ENCODE data around the gene ZNF511. TPM values are rescaled to one million over a fixed set of nuclear protein-coding genes. Genes with fewer than 3 reads are reported as not detected.

ZNF511 gene
- total and polyA plus RNA-seq, 9 of the 15 experiments (the other 6 are each of a cell fraction or from before 2014, with no cell fraction given), result 0.61 to 69.3 (median 40.1) TPM

DNA sequence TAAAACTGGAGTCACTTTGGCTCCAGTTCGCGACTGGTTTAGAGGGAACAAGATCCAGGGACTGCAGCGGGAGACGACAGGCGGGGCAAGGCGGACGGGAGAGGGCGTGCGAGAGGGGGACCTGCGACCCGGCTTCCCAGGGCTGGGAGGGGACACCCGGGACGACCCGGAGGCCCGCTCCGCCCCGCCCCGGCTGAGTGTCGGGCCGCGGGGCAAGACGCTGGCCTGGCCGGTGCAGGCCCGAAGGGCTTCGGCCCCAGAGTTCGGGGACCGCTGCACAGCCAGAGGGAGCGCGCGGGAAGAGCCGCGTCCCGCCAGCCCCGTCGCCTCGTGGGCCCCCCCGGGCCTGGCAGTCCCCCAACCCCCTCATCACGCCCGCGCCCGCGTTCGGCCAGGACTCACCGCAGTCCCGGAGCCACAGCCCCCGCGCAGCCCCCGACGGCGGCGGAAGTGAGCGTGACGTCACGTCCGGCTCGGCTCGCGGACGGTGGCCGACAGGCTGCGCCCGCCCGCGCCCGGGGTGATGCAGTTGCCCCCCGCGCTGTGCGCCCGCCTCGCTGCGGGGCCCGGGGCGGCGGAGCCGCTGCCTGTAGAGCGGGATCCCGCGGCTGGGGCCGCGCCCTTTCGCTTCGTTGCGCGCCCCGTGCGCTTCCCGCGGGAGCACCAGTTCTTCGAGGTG lies at the start of gene ZNF511, which contains the start of gene TUBGCP2 (continued):
- TF ChIP-seq, protein P1, sequence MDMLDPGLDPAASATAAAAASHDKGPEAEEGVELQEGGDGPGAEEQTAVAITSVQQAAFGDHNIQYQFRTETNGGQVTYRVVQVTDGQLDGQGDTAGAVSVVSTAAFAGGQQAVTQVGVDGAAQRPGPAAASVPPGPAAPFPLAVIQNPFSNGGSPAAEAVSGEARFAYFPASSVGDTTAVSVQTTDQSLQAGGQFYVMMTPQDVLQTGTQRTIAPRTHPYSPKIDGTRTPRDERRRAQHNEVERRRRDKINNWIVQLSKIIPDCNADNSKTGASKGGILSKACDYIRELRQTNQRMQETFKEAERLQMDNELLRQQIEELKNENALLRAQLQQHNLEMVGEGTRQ (CRISPR knock-in tag; IDR thresholded peaks at IDR 0.05), result no peak
- TF ChIP-seq, protein P2, sequence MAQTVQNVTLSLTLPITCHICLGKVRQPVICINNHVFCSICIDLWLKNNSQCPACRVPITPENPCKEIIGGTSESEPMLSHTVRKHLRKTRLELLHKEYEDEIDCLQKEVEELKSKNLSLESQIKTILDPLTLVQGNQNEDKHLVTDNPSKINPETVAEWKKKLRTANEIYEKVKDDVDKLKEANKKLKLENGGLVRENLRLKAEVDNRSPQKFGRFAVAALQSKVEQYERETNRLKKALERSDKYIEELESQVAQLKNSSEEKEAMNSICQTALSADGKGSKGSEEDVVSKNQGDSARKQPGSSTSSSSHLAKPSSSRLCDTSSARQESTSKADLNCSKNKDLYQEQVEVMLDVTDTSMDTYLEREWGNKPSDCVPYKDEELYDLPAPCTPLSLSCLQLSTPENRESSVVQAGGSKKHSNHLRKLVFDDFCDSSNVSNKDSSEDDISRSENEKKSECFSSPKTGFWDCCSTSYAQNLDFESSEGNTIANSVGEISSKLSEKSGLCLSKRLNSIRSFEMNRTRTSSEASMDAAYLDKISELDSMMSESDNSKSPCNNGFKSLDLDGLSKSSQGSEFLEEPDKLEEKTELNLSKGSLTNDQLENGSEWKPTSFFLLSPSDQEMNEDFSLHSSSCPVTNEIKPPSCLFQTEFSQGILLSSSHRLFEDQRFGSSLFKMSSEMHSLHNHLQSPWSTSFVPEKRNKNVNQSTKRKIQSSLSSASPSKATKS (CRISPR knock-in tag; IDR thresholded peaks at IDR 0.05), result no peak
- 0 out of 4 replicates have a peak, but pooled peaks of 1 of the 2 experiments have one; percentile 18 for TF ChIP-seq HDAC1 (IDR thresholded peaks at IDR 0.05)
- TF ChIP-seq SMC3 (conservative IDR thresholded peaks at IDR 0.05; ENCODE audit: insufficient read depth, low read depth, low read length), result no peak
- TF ChIP-seq, protein P3, sequence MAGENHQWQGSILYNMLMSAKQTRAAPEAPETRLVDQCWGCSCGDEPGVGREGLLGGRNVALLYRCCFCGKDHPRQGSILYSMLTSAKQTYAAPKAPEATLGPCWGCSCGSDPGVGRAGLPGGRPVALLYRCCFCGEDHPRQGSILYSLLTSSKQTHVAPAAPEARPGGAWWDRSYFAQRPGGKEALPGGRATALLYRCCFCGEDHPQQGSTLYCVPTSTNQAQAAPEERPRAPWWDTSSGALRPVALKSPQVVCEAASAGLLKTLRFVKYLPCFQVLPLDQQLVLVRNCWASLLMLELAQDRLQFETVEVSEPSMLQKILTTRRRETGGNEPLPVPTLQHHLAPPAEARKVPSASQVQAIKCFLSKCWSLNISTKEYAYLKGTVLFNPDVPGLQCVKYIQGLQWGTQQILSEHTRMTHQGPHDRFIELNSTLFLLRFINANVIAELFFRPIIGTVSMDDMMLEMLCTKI (IDR thresholded peaks at IDR 0.05; ENCODE audit: partially characterized antibody), result no peak
- TF ChIP-seq MCM2 (IDR thresholded peaks at IDR 0.05; ENCODE audit: low read depth), result no peak
- TF ChIP-seq, protein P4, sequence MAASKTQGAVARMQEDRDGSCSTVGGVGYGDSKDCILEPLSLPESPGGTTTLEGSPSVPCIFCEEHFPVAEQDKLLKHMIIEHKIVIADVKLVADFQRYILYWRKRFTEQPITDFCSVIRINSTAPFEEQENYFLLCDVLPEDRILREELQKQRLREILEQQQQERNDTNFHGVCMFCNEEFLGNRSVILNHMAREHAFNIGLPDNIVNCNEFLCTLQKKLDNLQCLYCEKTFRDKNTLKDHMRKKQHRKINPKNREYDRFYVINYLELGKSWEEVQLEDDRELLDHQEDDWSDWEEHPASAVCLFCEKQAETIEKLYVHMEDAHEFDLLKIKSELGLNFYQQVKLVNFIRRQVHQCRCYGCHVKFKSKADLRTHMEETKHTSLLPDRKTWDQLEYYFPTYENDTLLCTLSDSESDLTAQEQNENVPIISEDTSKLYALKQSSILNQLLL (CRISPR knock-in tag; IDR thresholded peaks at IDR 0.05; ENCODE audit: borderline replicate concordance), result no peak
- peak in 2 of 3 experiments; percentile 63 to 66 for TF ChIP-seq YY1 (IDR thresholded peaks at IDR 0.05; ENCODE audit: borderline replicate concordance in 1 of 3, control insufficient read depth in 1 of 3, extremely low read depth in 1 of 3, insufficient read depth in 3 of 3, insufficient read length in 1 of 3, insufficient replicate concordance in 2 of 3, low read depth in 1 of 3, low read length in 2 of 3)
- TF ChIP-seq, protein P5, sequence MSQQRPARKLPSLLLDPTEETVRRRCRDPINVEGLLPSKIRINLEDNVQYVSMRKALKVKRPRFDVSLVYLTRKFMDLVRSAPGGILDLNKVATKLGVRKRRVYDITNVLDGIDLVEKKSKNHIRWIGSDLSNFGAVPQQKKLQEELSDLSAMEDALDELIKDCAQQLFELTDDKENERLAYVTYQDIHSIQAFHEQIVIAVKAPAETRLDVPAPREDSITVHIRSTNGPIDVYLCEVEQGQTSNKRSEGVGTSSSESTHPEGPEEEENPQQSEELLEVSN (IDR thresholded peaks at IDR 0.05; ENCODE audit: borderline replicate concordance in 1 of 2, extremely low read depth in 1 of 2, insufficient read depth in 1 of 2, insufficient read length in 1 of 2, low read depth in 1 of 2, low read length in 1 of 2, poor library complexity in 1 of 2, severe bottlenecking in 1 of 2), result peak; percentile 28 to 82
- TF ChIP-seq, protein P6, sequence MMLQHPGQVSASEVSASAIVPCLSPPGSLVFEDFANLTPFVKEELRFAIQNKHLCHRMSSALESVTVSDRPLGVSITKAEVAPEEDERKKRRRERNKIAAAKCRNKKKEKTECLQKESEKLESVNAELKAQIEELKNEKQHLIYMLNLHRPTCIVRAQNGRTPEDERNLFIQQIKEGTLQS (IDR thresholded peaks at IDR 0.05), result peak; percentile 52; the same call in 1 of the 2 replicates
- TF ChIP-seq, protein P6 (CRISPR knock-in tag; conservative IDR thresholded peaks at IDR 0.05), result no peak

Measured in K562 (cell line).